ENCODE results near the gene EME2.

EME2 gene

DNA sequence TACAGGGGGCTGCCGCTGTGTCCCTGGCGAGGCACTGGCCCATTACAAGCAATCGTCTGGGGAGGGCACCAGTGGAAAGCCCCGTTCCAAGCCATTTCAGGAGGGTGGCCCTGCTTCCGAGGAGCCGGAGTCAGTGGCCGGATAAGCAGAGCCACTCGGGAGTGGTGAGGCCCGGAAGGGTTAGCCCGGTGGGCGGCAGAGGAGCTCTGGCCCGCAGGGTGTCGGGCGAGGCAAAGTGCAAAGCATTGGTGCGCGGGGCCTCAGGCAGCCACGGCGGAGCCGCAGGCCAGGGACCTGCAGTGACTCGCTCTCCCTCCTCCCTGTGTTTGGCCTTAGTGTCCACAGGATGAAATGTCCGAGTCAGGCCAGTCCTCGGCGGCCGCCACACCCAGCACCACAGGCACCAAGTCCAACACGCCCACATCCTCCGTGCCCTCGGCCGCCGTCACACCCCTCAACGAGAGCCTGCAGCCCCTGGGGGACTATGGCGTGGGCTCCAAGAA is 25.9 kb upstream of the EME2 start:
- no peaks in the 10 kb centered on the region for H3K27me3 ChIP-seq (ENCODE audit: control insufficient read depth, insufficient read depth, low read length)
- H3K36me3 ChIP-seq (ENCODE audit: control insufficient read depth, insufficient read depth, low read length): peaks cover 23% of the 10 kb centered on the region
- no peaks in the 10 kb centered on the region for H3K9me3 ChIP-seq (ENCODE audit: control insufficient read depth, insufficient read depth, low read length)
- no peak overlapping the region for H3K4me3 ChIP-seq (ENCODE audit: low read depth, low read length)
- no peak overlapping the region for H3K9ac ChIP-seq (ENCODE audit: low read depth, low read length)
- H3K4me1 ChIP-seq (ENCODE audit: control insufficient read depth, insufficient read depth, low read length): no peaks in the 10 kb centered on the region

DNA sequence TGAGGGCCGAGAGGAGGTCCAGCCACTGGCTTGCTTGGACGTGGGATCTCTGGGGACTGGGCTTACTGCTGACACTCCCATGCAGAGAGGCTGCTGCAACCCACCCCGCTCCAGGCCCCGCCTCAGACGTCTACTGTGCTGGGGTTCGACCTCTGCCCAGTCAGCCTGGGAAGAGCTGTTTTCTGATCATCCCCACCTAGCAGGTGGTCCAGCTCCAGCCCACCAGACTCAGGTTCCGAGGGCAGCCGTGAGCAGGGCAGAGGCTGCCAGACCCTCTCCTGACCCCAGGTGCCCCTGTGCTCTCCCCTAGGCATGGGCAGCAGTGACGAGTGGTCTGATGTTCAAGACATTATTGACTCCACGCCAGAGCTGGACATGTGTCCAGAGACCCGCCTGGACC is 24.7 kb upstream of the EME2 start:
- H3K9ac ChIP-seq (ENCODE audit: low read depth, low read length): no peak overlapping the region
- H3K4me3 ChIP-seq (ENCODE audit: low read depth, low read length): no peak overlapping the region
- H3K36me3 ChIP-seq (ENCODE audit: control insufficient read depth, insufficient read depth, low read length): peaks cover 29% of the 10 kb centered on the region
- no peaks in the 10 kb centered on the region for H3K4me1 ChIP-seq (ENCODE audit: control insufficient read depth, insufficient read depth, low read length)
- no peaks in the 10 kb centered on the region for H3K9me3 ChIP-seq (ENCODE audit: control insufficient read depth, insufficient read depth, low read length)
- H3K27me3 ChIP-seq (ENCODE audit: control insufficient read depth, insufficient read depth, low read length): no peaks in the 10 kb centered on the region

DNA sequence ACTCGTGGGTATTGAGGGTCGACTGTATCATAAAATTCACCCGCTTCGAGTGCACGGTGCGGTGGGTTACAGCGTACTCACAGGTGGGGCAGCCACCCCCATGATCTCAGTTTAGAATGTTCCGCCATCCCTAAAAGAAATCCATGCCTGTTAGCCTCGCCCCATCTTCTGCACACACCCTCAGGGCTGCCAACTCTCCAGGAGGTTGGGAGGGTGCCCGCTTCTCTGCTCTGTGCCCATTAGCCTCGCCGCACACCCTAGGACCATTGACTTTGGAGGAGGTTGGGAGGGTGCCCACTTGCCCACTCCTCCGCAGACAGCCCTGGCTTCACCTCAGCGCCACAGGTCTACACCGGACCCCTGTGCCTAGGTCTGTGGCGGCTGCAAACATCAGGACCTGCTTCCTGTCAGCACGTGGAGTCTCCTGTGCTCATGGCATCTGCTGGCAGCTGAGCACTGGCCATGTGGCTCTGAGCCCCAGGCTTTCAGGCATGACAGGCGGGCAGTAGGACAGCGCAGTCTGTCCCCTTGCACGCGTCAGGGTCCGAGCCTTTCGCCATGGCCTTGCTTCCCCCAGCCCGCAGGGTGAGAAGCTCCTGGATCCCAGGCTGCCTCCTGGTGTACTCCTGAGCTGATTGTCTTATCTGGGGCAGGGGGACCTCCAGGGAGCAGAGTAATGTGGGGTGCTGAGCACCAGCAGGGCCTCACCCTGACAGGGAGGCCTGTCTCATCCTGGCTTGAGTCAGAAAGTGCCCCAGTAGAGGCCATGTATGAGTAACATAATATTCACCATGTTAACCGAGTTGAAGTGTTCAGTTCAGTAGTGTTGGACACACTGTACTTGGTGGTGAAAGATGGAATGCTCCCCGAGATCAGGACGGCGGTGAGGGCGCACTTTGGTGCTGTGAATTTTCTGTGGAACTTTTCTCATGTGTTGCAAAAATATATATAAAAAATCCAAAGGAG is 23.2 kb upstream of the EME2 start:
- peaks cover 26% of the 10 kb centered on the region for H3K36me3 ChIP-seq (ENCODE audit: control insufficient read depth, insufficient read depth, low read length)
- H3K4me3 ChIP-seq (ENCODE audit: low read depth, low read length): no peak overlapping the region

DNA sequence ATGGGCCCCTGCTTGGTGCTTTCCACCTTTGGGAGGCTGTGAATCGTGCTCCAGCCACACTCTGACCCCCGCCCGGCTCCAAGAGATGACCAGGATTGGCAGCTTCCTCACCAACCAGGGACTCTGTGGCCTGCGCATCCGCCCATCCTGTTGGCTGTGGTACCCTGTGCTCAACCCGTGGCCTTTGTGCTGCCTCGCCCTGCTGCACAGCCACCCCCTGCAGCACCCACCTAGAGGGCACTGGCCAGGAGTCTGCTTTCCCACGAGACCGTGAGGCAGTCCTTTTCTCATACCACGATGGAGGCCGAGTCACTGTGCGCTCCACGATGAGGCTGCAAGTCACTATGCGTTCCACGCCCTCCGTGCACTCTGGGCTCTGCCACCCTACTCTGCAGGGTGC is 20.7 kb upstream of the EME2 start:
- Histone ChIP-seq H3K9me3 (ENCODE audit: control insufficient read depth, insufficient read depth, low read length) (no peaks in the 10 kb centered on the region), H3K27me3 (ENCODE audit: control insufficient read depth, insufficient read depth, low read length) (no peaks in the 10 kb centered on the region), H3K4me3 (ENCODE audit: low read depth, low read length) (no peak overlapping the region), H3K4me1 (ENCODE audit: control insufficient read depth, insufficient read depth, low read length) (no peaks in the 10 kb centered on the region), H3K36me3 (ENCODE audit: control insufficient read depth, insufficient read depth, low read length) (peaks cover 26% of the 10 kb centered on the region), H3K9ac (ENCODE audit: low read depth, low read length) (no peak overlapping the region)

More for the DNA sequence above, 23.2 kb upstream of the EME2 start:
- H3K9me3 ChIP-seq (ENCODE audit: control insufficient read depth, insufficient read depth, low read length): no peaks in the 10 kb centered on the region
- no peaks in the 10 kb centered on the region for H3K4me1 ChIP-seq (ENCODE audit: control insufficient read depth, insufficient read depth, low read length)
- H3K27me3 ChIP-seq (ENCODE audit: control insufficient read depth, insufficient read depth, low read length): no peaks in the 10 kb centered on the region
- no peak overlapping the region for H3K9ac ChIP-seq (ENCODE audit: low read depth, low read length)

DNA sequence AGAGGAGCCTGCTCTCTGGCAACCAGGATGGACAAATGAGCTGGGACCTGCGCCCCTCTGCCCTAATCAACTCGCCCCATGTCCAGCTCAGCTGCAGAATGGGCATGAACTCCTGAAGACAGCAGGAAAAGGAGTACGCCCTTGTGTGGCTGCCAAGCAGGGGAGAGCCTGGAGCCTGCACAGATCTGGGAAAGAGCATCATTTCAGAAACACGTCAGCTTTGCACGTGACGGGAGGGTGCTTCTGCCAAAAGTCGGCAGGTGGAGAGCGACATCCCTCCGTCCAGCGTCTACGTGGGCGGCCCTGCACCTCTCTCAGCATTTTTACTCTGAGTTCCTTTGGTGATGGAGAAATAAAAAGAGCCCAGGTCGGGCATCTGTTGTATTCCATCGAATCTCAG is 19.8 kb upstream of the EME2 start:
- Histone ChIP-seq H3K9me3 (ENCODE audit: control insufficient read depth, insufficient read depth, low read length) (no peaks in the 10 kb centered on the region), H3K36me3 (ENCODE audit: control insufficient read depth, insufficient read depth, low read length) (peaks cover 20% of the 10 kb centered on the region), H3K9ac (ENCODE audit: low read depth, low read length) (no peak overlapping the region)

DNA sequence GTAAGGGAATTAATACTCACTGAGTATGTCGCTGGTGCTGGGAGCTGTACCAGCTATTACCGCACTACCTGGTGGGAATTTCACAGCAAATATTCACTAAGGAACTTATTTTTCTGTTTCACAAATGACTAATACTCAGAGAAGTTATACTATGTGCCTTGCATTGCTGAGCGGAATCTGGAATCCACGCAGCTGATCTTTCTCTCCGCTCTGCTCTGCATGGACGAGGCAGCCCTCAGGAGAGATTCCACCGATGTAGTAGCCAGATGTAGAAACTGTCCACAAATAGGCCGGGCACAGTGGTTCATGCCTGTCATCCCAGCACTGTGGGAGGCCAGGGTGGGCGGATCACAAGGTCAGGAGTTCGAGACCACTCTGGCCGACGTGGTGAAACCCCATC is 18.4 kb upstream of the EME2 start:
- H3K9ac ChIP-seq (ENCODE audit: low read depth, low read length): no peak overlapping the region
- H3K36me3 ChIP-seq (ENCODE audit: control insufficient read depth, insufficient read depth, low read length): peaks cover 9% of the 10 kb centered on the region
- H3K9me3 ChIP-seq (ENCODE audit: control insufficient read depth, insufficient read depth, low read length): no peaks in the 10 kb centered on the region
- no peak overlapping the region for H3K4me3 ChIP-seq (ENCODE audit: low read depth, low read length)
- no peaks in the 10 kb centered on the region for H3K4me1 ChIP-seq (ENCODE audit: control insufficient read depth, insufficient read depth, low read length)
- H3K27me3 ChIP-seq (ENCODE audit: control insufficient read depth, insufficient read depth, low read length): no peaks in the 10 kb centered on the region

More for the DNA sequence above, 19.8 kb upstream of the EME2 start:
- H3K4me1 ChIP-seq (ENCODE audit: control insufficient read depth, insufficient read depth, low read length): no peaks in the 10 kb centered on the region
- H3K27me3 ChIP-seq (ENCODE audit: control insufficient read depth, insufficient read depth, low read length): no peaks in the 10 kb centered on the region
- no peak overlapping the region for H3K4me3 ChIP-seq (ENCODE audit: low read depth, low read length)

DNA sequence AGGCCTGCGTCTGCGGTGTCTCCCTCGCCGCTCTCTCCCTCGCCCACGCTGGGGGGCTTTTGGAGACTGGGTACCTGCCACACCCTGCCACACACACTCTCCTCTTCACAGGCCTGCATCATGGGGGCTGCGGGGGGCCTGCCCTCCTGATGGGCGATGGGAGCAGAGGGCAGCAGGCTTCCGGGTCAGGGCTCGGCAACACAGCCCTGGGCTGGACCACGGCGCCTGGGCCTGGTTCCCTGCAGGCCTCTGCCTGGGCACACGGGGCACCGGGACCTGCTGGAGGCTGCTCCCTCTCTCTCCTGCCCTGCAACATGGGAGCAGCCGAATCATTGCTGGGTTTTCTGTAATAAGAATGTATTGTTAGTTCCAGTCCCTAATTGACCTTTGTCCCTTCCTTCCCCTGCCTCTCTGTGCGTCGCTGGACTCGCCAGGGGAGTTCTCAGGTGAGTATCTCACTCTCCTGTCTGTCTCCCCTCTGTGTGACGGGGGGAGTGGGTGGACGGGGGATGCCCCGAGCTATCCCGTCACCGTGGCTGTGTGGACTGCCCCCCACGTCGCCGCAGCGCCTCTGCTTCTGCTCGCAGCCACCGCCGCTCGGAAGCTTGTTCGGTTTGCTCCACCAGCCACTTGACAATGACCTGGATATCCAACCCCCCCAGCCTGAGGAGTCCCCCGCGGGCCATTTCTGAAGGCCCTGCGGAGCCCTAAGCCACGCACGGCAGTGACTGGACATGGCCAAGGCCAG is 14.7 kb upstream of the EME2 start:
- Histone ChIP-seq H3K9ac (ENCODE audit: low read depth, low read length) (no peak overlapping the region), H3K27me3 (ENCODE audit: control insufficient read depth, insufficient read depth, low read length) (no peaks in the 10 kb centered on the region), H3K4me3 (ENCODE audit: low read depth, low read length) (no peak overlapping the region), H3K9me3 (ENCODE audit: control insufficient read depth, insufficient read depth, low read length) (no peaks in the 10 kb centered on the region), H3K36me3 (ENCODE audit: control insufficient read depth, insufficient read depth, low read length) (peaks cover 16% of the 10 kb centered on the region), H3K4me1 (ENCODE audit: control insufficient read depth, insufficient read depth, low read length) (no peaks in the 10 kb centered on the region)

DNA sequence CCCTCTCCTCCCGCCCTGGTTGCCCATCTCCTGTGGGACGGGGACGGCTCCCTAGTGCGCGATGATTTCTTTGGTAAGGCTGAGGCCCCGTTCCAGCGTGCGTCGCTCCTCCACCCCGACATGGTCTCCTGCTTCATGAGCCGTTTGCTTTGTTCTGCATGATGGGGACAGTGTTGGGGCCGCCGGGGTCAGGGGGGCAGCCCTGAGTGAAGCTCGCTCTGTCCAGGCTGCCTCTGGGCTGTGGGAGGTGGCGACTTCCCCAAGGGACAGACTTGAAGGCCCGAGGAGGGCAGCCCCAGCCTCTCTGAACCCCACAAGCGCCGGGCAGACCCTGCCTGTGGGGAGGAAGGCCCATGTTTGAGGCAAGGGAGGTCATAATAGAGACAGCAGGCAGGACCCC is 13.7 kb upstream of the EME2 start:
- Histone ChIP-seq H3K4me1 (ENCODE audit: control insufficient read depth, insufficient read depth, low read length) (no peaks in the 10 kb centered on the region), H3K9ac (ENCODE audit: low read depth, low read length) (no peak overlapping the region), H3K27me3 (ENCODE audit: control insufficient read depth, insufficient read depth, low read length) (no peaks in the 10 kb centered on the region), H3K9me3 (ENCODE audit: control insufficient read depth, insufficient read depth, low read length) (no peaks in the 10 kb centered on the region), H3K4me3 (ENCODE audit: low read depth, low read length) (no peak overlapping the region), H3K36me3 (ENCODE audit: control insufficient read depth, insufficient read depth, low read length) (peaks cover 18% of the 10 kb centered on the region)

DNA sequence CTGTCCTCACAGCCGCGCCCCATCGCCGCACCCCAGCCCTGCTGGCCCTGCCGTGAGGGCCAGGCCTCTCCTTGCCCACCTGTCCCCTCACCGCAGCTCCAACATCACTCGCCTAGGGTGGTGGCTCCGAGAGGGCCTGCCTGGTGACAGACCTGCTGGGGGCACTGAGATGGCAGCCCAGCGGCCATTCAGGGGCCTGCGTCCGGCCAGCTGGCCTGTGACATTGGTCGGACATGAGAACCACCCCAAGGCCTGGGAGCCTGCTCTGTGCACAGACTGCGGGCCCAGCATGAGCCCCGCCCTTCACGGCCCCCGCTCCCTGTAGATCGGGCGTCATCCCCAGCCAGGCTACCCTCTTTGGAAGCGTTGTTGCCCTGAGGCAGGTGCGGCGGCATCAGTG is 13.1 kb upstream of the EME2 start:
- H3K4me1 ChIP-seq (ENCODE audit: control insufficient read depth, insufficient read depth, low read length): no peaks in the 10 kb centered on the region
- peaks cover 23% of the 10 kb centered on the region for H3K36me3 ChIP-seq (ENCODE audit: control insufficient read depth, insufficient read depth, low read length)
- no peak overlapping the region for H3K9ac ChIP-seq (ENCODE audit: low read depth, low read length)
- H3K4me3 ChIP-seq (ENCODE audit: low read depth, low read length): no peak overlapping the region
- no peaks in the 10 kb centered on the region for H3K9me3 ChIP-seq (ENCODE audit: control insufficient read depth, insufficient read depth, low read length)
- no peaks in the 10 kb centered on the region for H3K27me3 ChIP-seq (ENCODE audit: control insufficient read depth, insufficient read depth, low read length)

DNA sequence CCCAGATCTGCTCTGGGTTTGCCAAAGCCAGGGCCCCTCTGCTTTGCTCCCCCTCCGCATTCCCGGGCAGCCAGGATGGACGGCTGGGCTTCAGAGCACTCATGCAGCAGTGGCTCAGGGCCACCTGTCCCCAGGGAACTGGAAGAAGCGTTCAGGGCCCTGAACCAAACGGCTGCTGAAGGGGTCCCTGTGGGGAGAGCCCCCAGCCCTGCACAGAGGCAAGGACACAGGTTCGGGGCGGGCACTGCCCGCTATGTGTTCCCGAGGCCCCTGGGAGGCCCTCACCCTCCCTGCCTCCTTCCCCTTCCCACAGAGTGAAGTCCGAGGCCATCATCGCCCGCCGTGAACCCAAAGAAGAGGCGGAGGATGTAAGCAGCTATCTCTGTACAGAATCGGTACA is 11.7 kb upstream of the EME2 start:
- Histone ChIP-seq H3K9ac (ENCODE audit: low read depth, low read length) (no peak overlapping the region), H3K4me3 (ENCODE audit: low read depth, low read length) (no peak overlapping the region), H3K27me3 (ENCODE audit: control insufficient read depth, insufficient read depth, low read length) (no peaks in the 10 kb centered on the region), H3K36me3 (ENCODE audit: control insufficient read depth, insufficient read depth, low read length) (peaks cover 30% of the 10 kb centered on the region), H3K4me1 (ENCODE audit: control insufficient read depth, insufficient read depth, low read length) (no peaks in the 10 kb centered on the region), H3K9me3 (ENCODE audit: control insufficient read depth, insufficient read depth, low read length) (no peaks in the 10 kb centered on the region)

DNA sequence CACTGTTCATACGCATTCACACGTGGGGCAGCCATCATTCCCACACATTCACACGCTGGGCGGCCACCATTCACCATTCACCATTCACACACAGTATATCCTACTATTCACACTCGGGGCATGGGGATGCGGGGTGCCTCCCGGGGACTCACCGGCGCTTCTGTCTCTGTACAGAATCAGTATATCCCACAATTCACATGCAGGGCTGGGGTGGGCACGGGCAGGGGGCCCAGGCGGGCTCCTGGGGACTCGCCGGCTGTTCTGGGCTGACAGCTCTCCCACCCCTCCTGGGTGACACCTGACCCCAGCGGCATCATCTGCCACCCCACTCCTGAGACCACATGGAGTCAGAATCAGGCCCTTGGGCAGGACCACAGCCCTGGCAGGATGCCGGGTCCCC is 10.9 kb upstream of the EME2 start:
- Histone ChIP-seq H3K9ac (ENCODE audit: low read depth, low read length) (no peak overlapping the region), H3K4me3 (ENCODE audit: low read depth, low read length) (no peak overlapping the region), H3K4me1 (ENCODE audit: control insufficient read depth, insufficient read depth, low read length) (no peaks in the 10 kb centered on the region), H3K27me3 (ENCODE audit: control insufficient read depth, insufficient read depth, low read length) (no peaks in the 10 kb centered on the region), H3K9me3 (ENCODE audit: control insufficient read depth, insufficient read depth, low read length) (no peaks in the 10 kb centered on the region), H3K36me3 (ENCODE audit: control insufficient read depth, insufficient read depth, low read length) (peaks cover 35% of the 10 kb centered on the region)

Data from iPS-15b (cell line).